Stimulated activated naive CD4-positive, alpha-beta T cell (primary cell): Measurements from ENCODE around the gene TIGD4.

Source experiments
- DNase-seq, 6 experiments: peaks; one replicate each; lab custom pipeline; 2025; lab: John Stamatoyannopoulos, UW

Gene TIGD4

GRCh38 chr4:152779513-152780266 is at the start of gene TIGD4, which contains the start of gene ARFIP1:
TSS of gene TIGD4 (minus strand) at chr4:152779730. CDS start at chr4:152771004, 8,726 bp downstream.
TSS of gene ARFIP1 (plus strand) at chr4:152779954. CDS start at chr4:152829634, 49,680 bp downstream.
- peak; percentile 86 to 92 (median 90) for DNase-seq

DNA sequence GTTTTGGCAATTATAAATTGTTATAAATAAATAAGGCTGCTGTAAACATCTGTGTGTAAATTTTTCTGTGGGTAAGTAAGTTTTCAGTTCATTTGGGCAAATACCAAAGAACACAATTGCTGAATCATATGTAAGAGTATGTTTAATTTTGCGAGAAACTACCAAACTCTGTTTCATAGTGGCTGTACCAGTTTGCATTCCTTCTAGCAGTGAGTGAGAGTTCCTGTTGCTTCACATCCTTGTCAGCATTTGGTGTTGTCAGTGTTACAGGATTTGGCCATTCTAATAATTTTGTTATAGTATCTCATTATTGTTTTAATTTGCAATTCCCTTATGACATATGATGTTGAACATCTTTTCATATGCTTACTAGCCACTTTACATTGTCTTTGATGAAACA is 48.6 kb upstream of the TIGD4 start:
- DNase-seq, result no peak

DNA sequence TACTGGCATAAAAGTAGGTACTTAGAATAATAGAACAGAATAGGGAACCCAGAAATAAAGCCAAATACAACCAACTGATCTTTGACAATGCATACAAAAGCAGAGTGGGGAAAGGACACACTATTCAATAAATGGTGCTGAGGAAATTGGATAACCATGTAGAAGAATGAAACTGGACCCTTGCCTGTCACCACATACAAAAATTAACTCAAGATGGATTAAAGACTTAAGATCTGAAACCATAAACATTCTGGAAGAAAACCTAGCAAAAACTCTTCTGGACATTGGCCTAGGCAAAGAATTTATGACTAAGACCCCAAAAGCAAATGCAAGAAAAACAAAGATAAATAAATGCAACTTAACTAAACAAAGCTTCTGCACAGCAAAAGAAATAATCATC is 45.8 kb upstream of the TIGD4 start:
- no peak for DNase-seq

DNA sequence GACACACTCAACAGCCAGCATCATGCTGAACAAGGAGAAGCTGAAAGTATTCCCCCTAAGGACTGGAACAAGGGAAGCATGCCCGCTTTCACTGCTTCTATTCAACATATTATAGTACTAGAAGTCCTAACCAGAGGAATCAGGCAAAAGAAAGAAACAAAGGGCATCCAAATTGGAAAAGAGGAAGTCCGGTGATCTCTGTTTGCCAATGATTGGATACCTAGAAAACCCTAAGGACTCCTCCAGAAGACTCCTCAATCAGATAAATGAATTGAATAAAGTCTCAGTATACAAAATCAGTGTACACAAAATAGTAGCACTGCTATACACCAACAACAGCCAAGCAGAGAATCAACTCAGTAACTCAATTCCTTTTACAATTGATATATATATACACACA is 45.0 kb upstream of the TIGD4 start:
- DNase-seq, result no peak

- DNase-seq, result no peak
Observed at GRCh38 chr4:152822323-152822722, 42.8 kb upstream of the TIGD4 start.

GRCh38 chr4:152820073-152820472 is 40.5 kb upstream of the TIGD4 start:
- no peak for DNase-seq

GRCh38 chr4:152819026-152819645 is 39.6 kb upstream of the TIGD4 start:
- DNase-seq, result no peak

DNA sequence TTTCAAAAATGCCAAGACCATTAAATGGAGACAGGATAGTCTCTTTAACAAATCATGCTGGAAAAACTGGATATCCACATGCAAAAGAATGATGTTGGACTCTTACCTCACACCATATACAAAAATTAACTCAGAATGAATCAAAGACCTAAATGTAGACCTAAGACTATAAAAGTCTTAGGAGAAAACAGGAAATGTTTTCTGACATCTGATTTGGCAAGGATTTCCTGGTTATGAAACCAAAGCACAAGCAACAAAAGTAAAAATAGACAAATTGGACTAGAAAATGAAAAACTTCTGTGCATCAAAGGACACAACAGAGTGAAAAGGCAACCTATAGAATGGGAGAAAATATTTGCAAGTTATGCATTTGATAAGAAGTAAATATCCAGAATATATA is 37.8 kb upstream of the TIGD4 start:
- DNase-seq, result no peak

DNA sequence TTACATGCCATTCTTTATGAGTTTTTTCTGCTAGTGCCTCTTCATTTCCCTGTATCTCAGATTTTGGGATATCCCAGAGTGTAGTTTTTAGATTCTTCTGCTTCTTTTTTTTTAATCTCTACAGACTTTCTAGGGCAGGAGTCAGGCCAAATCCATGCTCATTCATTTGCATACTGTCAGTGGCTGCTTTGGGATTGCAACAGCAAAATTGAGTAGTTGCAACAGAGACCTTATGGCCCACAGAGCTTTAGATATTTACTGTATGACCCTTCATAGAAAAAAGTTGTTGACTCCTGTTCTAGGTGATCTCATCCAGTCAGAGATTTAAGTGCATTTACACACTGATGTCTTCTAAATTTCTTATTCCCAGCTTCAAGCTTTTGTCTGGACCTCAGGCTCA is 35.5 kb upstream of the TIGD4 start:
- DNase-seq, result no peak

- DNase-seq, result no peak
Observed at GRCh38 chr4:152810715-152811287, 31.3 kb upstream of the TIGD4 start.

DNA sequence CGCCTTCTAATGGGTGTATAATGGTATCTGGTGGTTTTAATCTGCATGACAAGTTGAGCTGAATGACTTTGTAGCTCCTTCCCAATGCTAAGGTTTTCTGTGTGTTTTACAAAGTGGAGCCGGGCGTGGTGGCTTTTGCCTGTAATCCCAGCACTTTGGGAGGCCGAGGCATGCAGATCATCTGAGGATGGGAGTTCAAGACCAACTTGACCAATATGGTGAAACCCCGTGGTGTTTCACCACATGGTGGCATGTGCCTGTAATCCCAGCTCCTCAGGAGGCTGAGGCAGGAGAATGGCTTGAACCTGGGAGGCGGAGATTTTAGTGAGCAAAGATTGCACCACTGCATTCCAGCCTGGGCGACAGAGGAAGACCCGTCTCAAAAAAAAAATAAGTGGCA is 29.1 kb upstream of the TIGD4 start:
- no peak for DNase-seq

DNA sequence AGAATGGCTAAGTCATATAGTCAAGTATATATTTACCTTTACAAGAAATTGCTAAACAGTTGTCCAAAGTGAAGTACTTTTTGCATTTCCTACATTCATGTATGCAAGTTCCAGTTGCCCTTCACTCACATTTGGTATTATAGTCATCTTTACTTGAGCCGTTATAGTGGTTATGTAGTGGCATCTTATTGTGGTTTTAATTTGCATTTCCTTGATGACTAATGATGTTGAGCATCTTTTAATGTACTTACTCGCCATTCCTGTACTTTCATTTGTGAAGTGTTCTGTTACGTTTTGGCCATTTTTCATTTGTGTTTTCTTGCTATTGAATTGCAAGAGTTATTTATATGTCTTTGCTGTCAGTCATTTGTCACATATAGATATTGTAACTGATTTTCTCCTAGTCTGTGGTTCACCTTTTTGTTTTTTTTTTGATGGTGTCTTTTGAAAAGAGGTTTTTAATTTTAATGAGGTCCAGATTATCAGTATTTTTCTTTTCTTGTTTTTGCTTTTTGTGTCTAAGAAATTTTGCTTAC is 27.8 kb upstream of the TIGD4 start:
- DNase-seq, result no peak

DNA sequence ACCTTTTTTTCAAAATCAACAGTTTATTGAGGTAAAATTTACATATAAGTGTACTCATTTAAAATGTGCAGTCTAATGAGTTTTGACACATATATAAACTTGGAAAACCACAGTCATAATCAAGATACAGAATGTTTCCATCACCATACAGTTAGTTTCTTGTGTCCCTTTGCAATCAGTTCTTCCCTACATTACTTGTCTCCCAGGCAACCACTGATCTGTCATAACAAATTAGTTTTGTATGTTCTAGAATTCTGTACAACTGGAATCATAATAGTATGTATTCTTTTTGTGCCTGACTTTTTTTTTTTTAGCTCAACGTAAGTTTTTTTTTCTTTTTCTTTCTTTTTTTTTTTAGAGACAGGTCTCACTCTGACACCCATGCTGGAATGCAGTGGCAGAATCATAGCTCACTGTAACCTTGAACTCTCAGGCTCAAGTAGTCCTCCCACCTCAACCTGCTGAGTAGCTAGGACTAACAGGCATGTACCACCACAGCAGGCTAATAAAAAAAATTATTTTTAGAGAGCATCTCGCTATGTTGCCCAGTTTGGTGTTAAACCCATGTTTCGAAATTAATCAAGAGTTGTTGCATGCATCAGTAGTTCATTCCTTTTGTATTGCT is 27.1 kb upstream of the TIGD4 start:
- DNase-seq, result no peak

DNA sequence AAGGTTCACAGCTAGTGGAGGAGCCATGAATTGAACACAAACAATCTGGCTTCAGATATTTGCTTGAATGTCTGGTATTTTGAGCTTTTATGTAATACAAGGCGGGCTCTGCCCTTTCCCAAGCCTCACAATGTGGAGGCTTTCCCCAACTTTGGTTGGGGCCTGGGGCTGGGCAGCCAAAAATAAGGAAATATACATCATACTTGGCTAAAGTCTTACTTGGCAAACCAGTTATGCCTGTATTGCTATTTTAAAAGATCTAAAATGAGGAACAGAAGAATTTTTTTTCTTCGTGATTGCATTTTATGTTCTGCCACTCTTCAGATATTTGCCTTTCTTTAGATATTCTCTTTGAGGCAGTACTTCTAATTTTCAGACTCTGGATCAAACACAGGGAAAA is 26.3 kb upstream of the TIGD4 start:
- no peak for DNase-seq

- no peak for DNase-seq
Observed at GRCh38 chr4:152805071-152805650, 25.6 kb upstream of the TIGD4 start.

- DNase-seq, result no peak
Observed at GRCh38 chr4:152803541-152803940, 24.0 kb upstream of the TIGD4 start.

- DNase-seq, result no peak
Observed at GRCh38 chr4:152795891-152796290, 16.4 kb upstream of the TIGD4 start.

GRCh38 chr4:152786627-152787026 is 7.1 kb upstream of the TIGD4 start:
- no peak for DNase-seq

GRCh38 chr4:152785639-152786615 is 6.4 kb upstream of the TIGD4 start:
- no peak for DNase-seq

DNA sequence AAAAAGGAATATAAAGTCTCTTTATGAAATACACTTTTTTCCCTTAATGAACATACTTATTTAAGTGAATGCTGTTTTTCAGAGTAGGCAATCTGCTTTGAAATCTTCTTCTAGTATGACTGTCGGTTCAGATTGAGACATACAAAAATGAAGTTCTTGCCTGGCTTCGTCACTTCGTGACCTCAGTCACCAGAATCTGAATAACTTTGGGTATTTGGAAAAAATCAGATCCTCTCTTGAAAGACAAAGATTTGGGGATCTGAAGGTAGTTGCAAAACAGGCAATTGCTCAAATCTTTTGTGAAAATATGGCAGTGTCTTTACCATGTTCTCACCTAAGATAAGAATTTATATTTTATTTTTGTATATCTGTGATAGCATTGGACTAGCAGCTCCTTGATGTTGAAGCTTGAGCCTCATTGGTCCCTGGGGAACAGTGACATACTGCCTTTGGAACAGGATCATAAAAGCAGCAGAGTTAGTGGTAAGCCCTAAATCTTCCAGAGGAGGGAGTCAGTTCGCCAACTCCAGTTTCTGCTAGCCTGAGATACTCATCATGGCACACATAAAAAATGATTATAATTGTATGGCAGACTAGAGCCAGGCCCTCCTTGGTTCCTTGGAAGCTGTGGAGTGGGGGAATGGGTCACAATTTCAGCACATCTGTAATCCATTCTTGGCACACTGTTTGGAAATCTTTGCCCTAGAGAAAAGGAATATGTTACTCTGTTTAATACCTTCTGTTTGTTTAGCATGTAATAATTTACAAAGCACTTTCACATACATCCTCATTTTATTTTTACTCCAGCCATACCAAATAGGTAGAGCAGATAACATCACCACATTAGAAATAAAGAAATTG is 5.2 kb upstream of the TIGD4 start:
- no peak for DNase-seq
